ENCODE measurements around the gene TSPEAR.
"Not testable (repeated sequence)": the region's sequence is repeated elsewhere in the genome, so short reads cannot be mapped to it uniquely, and the experiment has no call there.

The TSPEAR gene

GRCh38 chr21:44568667-44569556 lies 142.5 kb downstream of the TSPEAR start:
- DNase-seq (ENCODE audit: low read depth in 2 of 2) = no peak

GRCh38 chr21:44568261-44568660 lies 143.1 kb downstream of the TSPEAR start:
- no peak for DNase-seq (ENCODE audit: low read depth in 2 of 2)

- no peak for DNase-seq (ENCODE audit: low read depth in 2 of 2)
Observed at GRCh38 chr21:44567481-44568171, 143.7 kb downstream of the TSPEAR start.

- DNase-seq (ENCODE audit: low read depth in 2 of 2) = no peak
Observed at GRCh38 chr21:44566403-44566802, 145.0 kb downstream of the TSPEAR start.

GRCh38 chr21:44564886-44565598 lies 146.3 kb downstream of the TSPEAR start:
- DNase-seq (ENCODE audit: low read depth in 2 of 2) = no peak

- DNase-seq (ENCODE audit: low read depth in 2 of 2) = no peak
Observed at GRCh38 chr21:44564099-44564498, 147.3 kb downstream of the TSPEAR start.

GRCh38 chr21:44558695-44559094 lies 152.7 kb downstream of the TSPEAR start, which contains the start of gene KRTAP10-3:
Gene KRTAP10-3, minus strand, starts transcription at chr21:44558795. Its CDS starts 80 bp downstream, at chr21:44558715.
- no peak for DNase-seq (ENCODE audit: low read depth in 2 of 2)

- not testable (repeated sequence) for DNase-seq (ENCODE audit: low read depth in 2 of 2)
Observed at GRCh38 chr21:44558329-44558675, 153.1 kb downstream of the TSPEAR start.

- no peak for DNase-seq (ENCODE audit: low read depth in 2 of 2)
Observed at GRCh38 chr21:44557491-44558328, 153.7 kb downstream of the TSPEAR start.

GRCh38 chr21:44556879-44557278 lies 154.5 kb downstream of the TSPEAR start:
- no peak for DNase-seq (ENCODE audit: low read depth in 2 of 2)

GRCh38 chr21:44555200-44555875 lies 156.0 kb downstream of the TSPEAR start:
- DNase-seq (ENCODE audit: low read depth in 2 of 2) = no peak

- DNase-seq (ENCODE audit: low read depth in 2 of 2) = no peak
Observed at GRCh38 chr21:44552681-44553080, 158.7 kb downstream of the TSPEAR start.

- no peak for DNase-seq (ENCODE audit: low read depth in 2 of 2)
Observed at GRCh38 chr21:44552136-44552535, 159.2 kb downstream of the TSPEAR start.

- no peak for DNase-seq (ENCODE audit: low read depth in 2 of 2)
Observed at GRCh38 chr21:44551340-44551961, 159.9 kb downstream of the TSPEAR start, which contains the start of gene KRTAP10-2. Gene KRTAP10-2, minus strand, starts transcription at chr21:44551505. Its CDS starts 47 bp downstream, at chr21:44551458.

GRCh38 chr21:44550807-44551206 lies 160.6 kb downstream of the TSPEAR start:
- DNase-seq (ENCODE audit: low read depth in 2 of 2) = no peak

GRCh38 chr21:44550285-44550684 lies 161.1 kb downstream of the TSPEAR start:
- not testable (repeated sequence) for DNase-seq (ENCODE audit: low read depth in 2 of 2)

GRCh38 chr21:44549525-44550211 lies 161.7 kb downstream of the TSPEAR start:
- DNase-seq (ENCODE audit: low read depth in 2 of 2) = no peak

GRCh38 chr21:44548922-44549321 lies 162.4 kb downstream of the TSPEAR start:
- no peak for DNase-seq (ENCODE audit: low read depth in 2 of 2)

GRCh38 chr21:44548381-44548780 lies 163.0 kb downstream of the TSPEAR start:
- no peak for DNase-seq (ENCODE audit: low read depth in 2 of 2)
